MM.1S (cell line): Measurements from ENCODE around the gene MARK3.

Experiments
- CTCF ChIP-seq: fragments of 300-600 bp; sonication (generic); IDR thresholded peaks from 2 replicates; pipeline ENCODE4 v1.5.1; 2016; ENCODE audit warnings: antibody characterized with exemption, low read length, mixed read lengths
- EZH2phosphoT487 ChIP-seq: fragments of 300-600 bp; sonication (generic); IDR thresholded peaks from 2 replicates; pipeline ENCODE4 v1.6.1; 2018; ENCODE audit warnings: antibody characterized with exemption, low read length

GRCh38 chr14:103495854-103496253, 110.6 kb downstream of the MARK3 start:
- no peak for TF ChIP-seq CTCF
- no peak for TF ChIP-seq EZH2phosphoT487
